AG04450 (cell line): Measurements from ENCODE around the gene ECT2. TPM values are rescaled to one million over a fixed set of nuclear protein-coding genes. Genes with fewer than 3 reads are reported as not detected.

Experiments used
- CTCF ChIA-PET: fragments of 300-600, 350-600 bp; formaldehyde crosslinking; extraction: SDS; loops from one replicate; lab custom pipeline; 2022; ENCODE audit warnings: antibody characterized with exemption, inconsistent platforms; lab: Charles Lee
- POLR2A ChIA-PET: fragments of 350-600 bp; formaldehyde crosslinking; extraction: SDS; loops from one replicate; lab custom pipeline; 2021; ENCODE audit warnings: antibody characterized with exemption, inconsistent platforms; lab: Yijun Ruan, JAX
- DNase-seq: peaks from one replicate; pipeline ENCODE4 v3.0.0-alpha.2; 2011; ENCODE audit warnings: low read depth, low spot score
- H3K27ac ChIP-seq: one replicate; pipeline ENCODE4 v1.5.1; 2012; ENCODE audit warnings: low read depth, low read length, control low read depth
- H3K27me3 ChIP-seq: one replicate; pipeline ENCODE4 v1.6.0; 2012; ENCODE audit warnings: low read length; ENCODE audit not compliant: control insufficient read depth, insufficient read depth
- H3K4me3 ChIP-seq: 2 replicates; pipeline ENCODE4 v1.5.1; 2011; ENCODE audit warnings: mild to moderate bottlenecking, low read depth, low read length, control low read depth
- H3K9me3 ChIP-seq: 2 replicates; pipeline ENCODE4 v1.5.1; 2012; ENCODE audit warnings: low read length; ENCODE audit not compliant: control insufficient read depth, insufficient read depth
- CTCF ChIP-seq: IDR thresholded peaks from 2 replicates; pipeline ENCODE4 v1.5.1; 2011; ENCODE audit warnings: low read depth, low read length, control low read depth, inconsistent platforms
- polyA plus RNA-seq: library from polyadenylated mRNA; depleted of rRNA; stranded (reverse); fragments of >200 nt; gene quantifications from 2 replicates; pipeline ENCODE4 v1.2.3, GENCODE V29; 2011; rRNA removed
- small RNA-seq: library from RNA; depleted of rRNA; stranded (forward); fragments of <200 nt; gene quantifications from one replicate; pipeline ENCODE3, GENCODE V24; 2012; ENCODE audit warnings: low read depth; ENCODE audit not compliant: insufficient read length

ECT2 gene
- polyA plus RNA-seq, 1 experiment = 21.8 TPM

GRCh38 chr3:172869368-172869771 lies 118.8 kb downstream of the ECT2 start:
- ChIA-PET CTCF (no interaction called here), POLR2A (no interaction called here)
- no peaks in the 10 kb centered on the region for H3K9me3 ChIP-seq
- TF ChIP-seq CTCF = no peak
- H3K27ac ChIP-seq = no peak overlapping the region
- no peak overlapping the region for H3K4me3 ChIP-seq
- no peak for DNase-seq
- H3K27me3 ChIP-seq = peaks cover 6% of the 10 kb centered on the region

GRCh38 chr3:172869784-172870518 lies 119.4 kb downstream of the ECT2 start:
- no peak for DNase-seq
- Histone ChIP-seq H3K9me3 (no peaks in the 10 kb centered on the region), H3K4me3 (no peak overlapping the region), H3K27me3 (peaks cover 6% of the 10 kb centered on the region), H3K27ac (no peak overlapping the region)
- ChIA-PET POLR2A (no interaction called here), CTCF (interaction anchor here (0.8 kb wide), 1 partner anchor 18 kb away, joined by 3 read pairs; no protein-coding TSS in a partner anchor)
- TF ChIP-seq CTCF = no peak

Small RNA genes within 50 kb of the gene (small RNA-seq; reads per million reads assigned to genes)
- gene AC108667.1 (not detected), gene RF00139 (not detected), gene RNU4-4P (not detected), gene RNU6-547P (not detected)

Other genes with a start within 250 kb of the ECT2 start
- 1.8 and 2.3 TPM in 2 replicates for gene TNFSF10, start 227.3 kb upstream of the ECT2 start, polyA plus RNA-seq
- gene NCEH1, start 39.7 kb upstream of the ECT2 start, polyA plus RNA-seq = 11.9 and 14.6 TPM in 2 replicates